ENCODE measurements around the gene SETD5.

The SETD5 gene

GRCh38 chr3:9514956-9515355 is 117.5 kb downstream of the SETD5 start:
- no peak for DNase-seq (ENCODE audit: low spot score)

GRCh38 chr3:9525078-9525477 is 127.7 kb downstream of the SETD5 start:
- DNase-seq (ENCODE audit: low spot score), result no peak

All from putamen (tissue), 1 donor.